HAP-1 (cell line): ENCODE data around the gene CACNG8.
A peak's percentile ranks its signal among the peaks of the same experiment; 100 is the strongest.

Source experiments
- DNase-seq, 2 experiments: peaks; one replicate each; pipeline ENCODE4 v3.0.0-alpha.2; 2016 to 2020; ENCODE audit warnings: low spot score in 2 of 2
- H3K27me3 ChIP-seq: fragments of 250-450 bp; sonication (Bioruptor Pico); 2 replicates; pipeline ENCODE4 v1.5.1; 2020; ENCODE audit warnings: low read depth, mild to moderate bottlenecking, moderate library complexity
- H3K36me3 ChIP-seq: fragments of 250-450 bp; sonication (Bioruptor Pico); replicated peaks from 2 replicates; pipeline ENCODE4 v1.5.1; 2020; ENCODE audit warnings: mild to moderate bottlenecking
- H3K4me1 ChIP-seq: fragments of 250-450 bp; sonication (Bioruptor Pico); 2 replicates; pipeline ENCODE4 v1.5.1; 2020; ENCODE audit warnings: mild to moderate bottlenecking
- H3K4me3 ChIP-seq: fragments of 250-450 bp; sonication (Bioruptor Pico); 2 replicates; pipeline ENCODE4 v1.5.1; 2020; ENCODE audit warnings: mild to moderate bottlenecking, moderate library complexity
- H3K9me3 ChIP-seq: fragments of 250-450 bp; sonication (Bioruptor Pico); 2 replicates; pipeline ENCODE4 v1.5.1; 2020; ENCODE audit warnings: mild to moderate bottlenecking, moderate library complexity
- in situ Hi-C: fragments of 300-500 bp; cut with MboI; formaldehyde crosslinking; loops from 3 replicates; pipeline ENCODE4 v1.14.3; 2020; ENCODE audit warnings: low sequenced_read_pairs, inconsistent platforms, mixed read lengths

CACNG8 gene

GRCh38 chr19:53977991-53978731, 15.4 kb downstream of the CACNG8 start:
- Histone ChIP-seq H3K9me3 (no peaks in the 10 kb centered on the region), H3K27me3 (0 out of 2 replicates have a peak, but pooled peaks cover 2% of the 10 kb centered on the region), H3K36me3 (no peaks in the 10 kb centered on the region), H3K4me1 (peaks cover 14% of the 10 kb centered on the region), H3K4me3 (no peak overlapping the region)
- in situ Hi-C loops: no loop called here
- DNase-seq: peak in 1 of 2 experiments; percentile 66

- in situ Hi-C loops: no loop called here
- H3K4me1 ChIP-seq: peaks cover 14% of the 10 kb centered on the region
Measured at GRCh38 chr19:53978975-53979801, 16.5 kb downstream of the CACNG8 start.

GRCh38 chr19:53980539-53981375, 18.0 kb downstream of the CACNG8 start:
- Histone ChIP-seq H3K4me1 (peaks cover 14% of the 10 kb centered on the region), H3K27me3 (0 out of 2 replicates have a peak, but pooled peaks cover 2% of the 10 kb centered on the region), H3K36me3 (no peaks in the 10 kb centered on the region), H3K9me3 (no peaks in the 10 kb centered on the region), H3K4me3 (peak overlapping the region; percentile 46)
- DNase-seq: peak in 1 of 2 experiments; percentile 67
- in situ Hi-C loops: no loop called here

More at GRCh38 chr19:53978975-53979801, 16.5 kb downstream of the CACNG8 start:
- no peak for DNase-seq
- H3K4me3 ChIP-seq: peak overlapping the region; percentile 46
- no peaks in the 10 kb centered on the region for H3K36me3 ChIP-seq
- 0 out of 2 replicates have a peak, but pooled peaks cover 2% of the 10 kb centered on the region for H3K27me3 ChIP-seq
- H3K9me3 ChIP-seq: no peaks in the 10 kb centered on the region

- Histone ChIP-seq H3K4me3 (no peak overlapping the region), H3K36me3 (no peaks in the 10 kb centered on the region), H3K27me3 (0 out of 2 replicates have a peak, but pooled peaks cover 2% of the 10 kb centered on the region), H3K9me3 (no peaks in the 10 kb centered on the region), H3K4me1 (peaks cover 14% of the 10 kb centered on the region)
- DNase-seq: peak in 1 of 2 experiments; percentile 33
- in situ Hi-C loops: no loop called here
Measured at GRCh38 chr19:53981376-53981951, 18.7 kb downstream of the CACNG8 start.

GRCh38 chr19:53982001-53982451, 19.3 kb downstream of the CACNG8 start:
- Histone ChIP-seq H3K9me3 (no peaks in the 10 kb centered on the region), H3K36me3 (no peaks in the 10 kb centered on the region), H3K4me3 (no peak overlapping the region), H3K4me1 (peaks cover 14% of the 10 kb centered on the region), H3K27me3 (0 out of 2 replicates have a peak, but pooled peaks cover 2% of the 10 kb centered on the region)
- DNase-seq: no peak
- in situ Hi-C loops: no loop called here

GRCh38 chr19:53982611-53983010, 19.9 kb downstream of the CACNG8 start:
- in situ Hi-C loops: no loop called here
- Histone ChIP-seq H3K27me3 (0 out of 2 replicates have a peak, but pooled peaks cover 2% of the 10 kb centered on the region), H3K36me3 (no peaks in the 10 kb centered on the region), H3K4me1 (peaks cover 13% of the 10 kb centered on the region), H3K4me3 (no peak overlapping the region), H3K9me3 (no peaks in the 10 kb centered on the region)
- peak in 1 of 2 experiments; percentile 70 for DNase-seq

GRCh38 chr19:53983457-53984289, 20.9 kb downstream of the CACNG8 start:
- DNase-seq: no peak
- in situ Hi-C loops: no loop called here
- Histone ChIP-seq H3K9me3 (no peaks in the 10 kb centered on the region), H3K27me3 (0 out of 2 replicates have a peak, but pooled peaks cover 2% of the 10 kb centered on the region), H3K4me1 (peaks cover 7% of the 10 kb centered on the region), H3K36me3 (no peaks in the 10 kb centered on the region), H3K4me3 (no peak overlapping the region)

GRCh38 chr19:53985863-53986262, 23.1 kb downstream of the CACNG8 start:
- no peak overlapping the region for H3K4me3 ChIP-seq
- no peaks in the 10 kb centered on the region for H3K27me3 ChIP-seq
- in situ Hi-C loops: no loop called here
- no peaks in the 10 kb centered on the region for H3K4me1 ChIP-seq
- no peaks in the 10 kb centered on the region for H3K9me3 ChIP-seq
- DNase-seq: no peak
- no peaks in the 10 kb centered on the region for H3K36me3 ChIP-seq

- H3K36me3 ChIP-seq: no peaks in the 10 kb centered on the region
- no peak for DNase-seq
- no peaks in the 10 kb centered on the region for H3K27me3 ChIP-seq
- no peaks in the 10 kb centered on the region for H3K9me3 ChIP-seq
- in situ Hi-C loops: no loop called here
- H3K4me3 ChIP-seq: no peak overlapping the region
- no peaks in the 10 kb centered on the region for H3K4me1 ChIP-seq
Measured at GRCh38 chr19:53988981-53989380, 26.2 kb downstream of the CACNG8 start.

- Histone ChIP-seq H3K4me3 (no peak overlapping the region), H3K4me1 (no peaks in the 10 kb centered on the region), H3K9me3 (no peaks in the 10 kb centered on the region), H3K36me3 (no peaks in the 10 kb centered on the region), H3K27me3 (no peaks in the 10 kb centered on the region)
- DNase-seq: no peak
- in situ Hi-C loops: no loop called here
Measured at GRCh38 chr19:53989600-53990533, 27.1 kb downstream of the CACNG8 start.

- Histone ChIP-seq H3K4me1 (no peaks in the 10 kb centered on the region), H3K36me3 (no peaks in the 10 kb centered on the region), H3K4me3 (no peak within 1 kb of the TSS), H3K27me3 (no peaks in the 10 kb centered on the region), H3K9me3 (no peaks in the 10 kb centered on the region)
- in situ Hi-C loops: no loop called here
- DNase-seq: peak in 1 of 2 experiments; percentile 49
Measured at GRCh38 chr19:53991224-53992113, 28.7 kb downstream of the CACNG8 start, which contains the start of gene CACNG6. Gene CACNG6, plus strand, starts transcription at chr19:53991637. Its CDS starts 1,241 bp downstream, at chr19:53992878.
